Esophagus muscularis mucosa (tissue), 4 donors: ENCODE results near the gene CLCA1.

Experiments
- EP300 ChIP-seq: sonication (generic); formaldehyde crosslinking; IDR thresholded peaks from one replicate; pipeline ENCODE4 v1.6.1; 2017; ENCODE audit warnings: antibody characterized with exemption
- POLR2A ChIP-seq: fragments of 450-650 bp; IDR thresholded peaks from one replicate; pipeline ENCODE4 v1.6.1; 2017; ENCODE audit warnings: antibody characterized with exemption, moderate library complexity, mild to moderate bottlenecking, low read depth
- POLR2AphosphoS5 ChIP-seq, 2 donors: sonication (generic); formaldehyde crosslinking; IDR thresholded peaks; one replicate each; pipeline ENCODE4 v1.6.1; 2017; ENCODE audit warnings: antibody characterized with exemption in 2 of 2
- TF ChIP-seq, protein P1 (sequence below), 3 experiments: fragments of 200-600 bp in 2 of 3; fragments of 450-650 bp in 1 of 3; sonication (generic) in 2 of 3; IDR thresholded peaks; one replicate each; pipeline ENCODE4 v1.5.1; 2017 to 2019; ENCODE audit warnings: antibody characterized with exemption in 3 of 3, mild to moderate bottlenecking in 2 of 3, moderate library complexity in 1 of 3

DNA sequence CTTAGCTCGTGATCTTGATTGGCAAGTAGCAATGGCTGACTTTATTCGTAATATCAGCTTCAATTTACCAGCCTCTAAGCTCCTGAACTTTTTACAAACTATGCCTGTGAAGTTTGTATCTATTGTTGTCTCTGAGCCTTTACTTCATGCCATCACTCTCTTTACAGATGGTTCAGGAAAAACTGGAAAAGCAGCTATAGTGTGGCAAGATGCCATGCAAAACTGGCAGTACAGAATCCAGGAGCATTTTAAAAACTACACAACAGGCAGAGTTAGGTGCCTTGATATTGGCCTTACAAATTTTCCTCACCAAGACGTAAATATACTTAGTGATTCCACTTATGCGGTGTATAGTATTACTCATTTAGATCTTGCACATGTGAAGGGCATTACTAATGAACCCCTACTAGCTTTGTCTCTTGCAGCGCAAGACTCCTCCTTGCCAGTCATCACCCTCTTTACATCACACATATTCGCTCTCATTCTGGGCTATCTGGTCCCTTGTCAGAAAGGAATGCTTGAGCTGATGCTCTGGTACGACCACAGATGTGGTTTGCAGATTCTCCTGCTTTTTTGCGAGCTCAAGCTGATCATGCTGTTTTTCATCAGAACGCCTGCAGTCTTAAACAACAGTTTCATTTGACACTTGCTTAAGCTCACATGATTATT, 36.3 kb downstream of the CLCA1 start:
- TF ChIP-seq EP300 (no peak), POLR2AphosphoS5 (IDR thresholded peaks at IDR 0.05) (no peak), POLR2A (no peak)
- TF ChIP-seq, protein P1, sequence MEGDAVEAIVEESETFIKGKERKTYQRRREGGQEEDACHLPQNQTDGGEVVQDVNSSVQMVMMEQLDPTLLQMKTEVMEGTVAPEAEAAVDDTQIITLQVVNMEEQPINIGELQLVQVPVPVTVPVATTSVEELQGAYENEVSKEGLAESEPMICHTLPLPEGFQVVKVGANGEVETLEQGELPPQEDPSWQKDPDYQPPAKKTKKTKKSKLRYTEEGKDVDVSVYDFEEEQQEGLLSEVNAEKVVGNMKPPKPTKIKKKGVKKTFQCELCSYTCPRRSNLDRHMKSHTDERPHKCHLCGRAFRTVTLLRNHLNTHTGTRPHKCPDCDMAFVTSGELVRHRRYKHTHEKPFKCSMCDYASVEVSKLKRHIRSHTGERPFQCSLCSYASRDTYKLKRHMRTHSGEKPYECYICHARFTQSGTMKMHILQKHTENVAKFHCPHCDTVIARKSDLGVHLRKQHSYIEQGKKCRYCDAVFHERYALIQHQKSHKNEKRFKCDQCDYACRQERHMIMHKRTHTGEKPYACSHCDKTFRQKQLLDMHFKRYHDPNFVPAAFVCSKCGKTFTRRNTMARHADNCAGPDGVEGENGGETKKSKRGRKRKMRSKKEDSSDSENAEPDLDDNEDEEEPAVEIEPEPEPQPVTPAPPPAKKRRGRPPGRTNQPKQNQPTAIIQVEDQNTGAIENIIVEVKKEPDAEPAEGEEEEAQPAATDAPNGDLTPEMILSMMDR (IDR thresholded peaks at IDR 0.05), result no peak
